GM12878 (cell line): Measurements from ENCODE around the gene GDAP1L1.

Experiments used
- SUZ12 ChIP-seq: fragments of 200-600 bp; sonication (generic); IDR thresholded peaks from one replicate; pipeline ENCODE4 v1.6.1; 2018; ENCODE audit warnings: antibody characterized with exemption, mild to moderate bottlenecking; ENCODE audit not compliant: unreplicated experiment
- TF ChIP-seq, protein P1 (sequence below), 3 experiments: IDR thresholded peaks in 2 of 3; conservative IDR thresholded peaks in 1 of 3; 2 replicates each; pipeline ENCODE4 v1.5.1; 2011; ENCODE audit warnings: low read depth in 3 of 3, low read length in 3 of 3, mild to moderate bottlenecking in 3 of 3, control low read depth in 2 of 3, moderate library complexity in 2 of 3, inconsistent platforms in 1 of 3, mixed read lengths in 1 of 3; ENCODE audit not compliant: control insufficient read depth in 2 of 3, insufficient read depth in 1 of 3; ENCODE audit errors: extremely low read depth in 1 of 3

DNA sequence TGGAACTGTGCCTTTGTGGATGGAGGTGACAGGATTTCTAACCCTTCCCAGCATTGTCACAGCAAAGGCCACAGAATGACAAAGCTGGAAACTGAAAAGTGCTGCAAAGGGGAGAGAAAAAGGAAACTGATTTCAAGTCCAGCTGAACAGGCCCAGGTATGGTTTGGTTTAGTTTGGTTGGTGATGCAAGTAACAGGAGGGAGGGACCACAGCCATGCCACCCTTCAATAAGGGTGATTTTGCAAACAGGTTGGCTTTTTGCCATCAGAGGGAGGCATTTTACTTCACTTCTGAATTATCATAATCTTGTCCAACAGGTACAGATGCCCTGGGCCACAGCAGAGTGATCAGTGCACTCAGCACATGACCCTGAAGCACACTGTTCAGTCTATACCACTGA, 57.3 kb downstream of the GDAP1L1 start:
- TF ChIP-seq SUZ12 = no peak
- TF ChIP-seq, protein P1, sequence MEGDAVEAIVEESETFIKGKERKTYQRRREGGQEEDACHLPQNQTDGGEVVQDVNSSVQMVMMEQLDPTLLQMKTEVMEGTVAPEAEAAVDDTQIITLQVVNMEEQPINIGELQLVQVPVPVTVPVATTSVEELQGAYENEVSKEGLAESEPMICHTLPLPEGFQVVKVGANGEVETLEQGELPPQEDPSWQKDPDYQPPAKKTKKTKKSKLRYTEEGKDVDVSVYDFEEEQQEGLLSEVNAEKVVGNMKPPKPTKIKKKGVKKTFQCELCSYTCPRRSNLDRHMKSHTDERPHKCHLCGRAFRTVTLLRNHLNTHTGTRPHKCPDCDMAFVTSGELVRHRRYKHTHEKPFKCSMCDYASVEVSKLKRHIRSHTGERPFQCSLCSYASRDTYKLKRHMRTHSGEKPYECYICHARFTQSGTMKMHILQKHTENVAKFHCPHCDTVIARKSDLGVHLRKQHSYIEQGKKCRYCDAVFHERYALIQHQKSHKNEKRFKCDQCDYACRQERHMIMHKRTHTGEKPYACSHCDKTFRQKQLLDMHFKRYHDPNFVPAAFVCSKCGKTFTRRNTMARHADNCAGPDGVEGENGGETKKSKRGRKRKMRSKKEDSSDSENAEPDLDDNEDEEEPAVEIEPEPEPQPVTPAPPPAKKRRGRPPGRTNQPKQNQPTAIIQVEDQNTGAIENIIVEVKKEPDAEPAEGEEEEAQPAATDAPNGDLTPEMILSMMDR (IDR thresholded peaks at IDR 0.05 in 2 of 3, conservative IDR thresholded peaks at IDR 0.05 in 1 of 3; ENCODE audit: control insufficient read depth in 2 of 3, extremely low read depth in 1 of 3, insufficient read depth in 1 of 3, low read depth in 3 of 3, low read length in 3 of 3) = no peak
